Stimulated activated CD4-positive, alpha-beta T cell treated with anti-CD3 and anti-CD28 coated beads, Interleukin-15, amount 100 ng/mL, for 48 hours (primary cell): ENCODE data around the gene ING1.
A peak's percentile ranks its signal among the peaks of the same experiment; 100 is the strongest.
"Not testable (repeated sequence)": the region's sequence is repeated elsewhere in the genome, so short reads cannot be mapped to it uniquely, and the experiment has no call there.

Source experiments
- DNase-seq, 2 donors: peaks; one replicate each; pipeline ENCODE4 v3.0.0-alpha.2; 2020; ENCODE audit warnings: low read depth in 2 of 2

The ING1 gene

DNA sequence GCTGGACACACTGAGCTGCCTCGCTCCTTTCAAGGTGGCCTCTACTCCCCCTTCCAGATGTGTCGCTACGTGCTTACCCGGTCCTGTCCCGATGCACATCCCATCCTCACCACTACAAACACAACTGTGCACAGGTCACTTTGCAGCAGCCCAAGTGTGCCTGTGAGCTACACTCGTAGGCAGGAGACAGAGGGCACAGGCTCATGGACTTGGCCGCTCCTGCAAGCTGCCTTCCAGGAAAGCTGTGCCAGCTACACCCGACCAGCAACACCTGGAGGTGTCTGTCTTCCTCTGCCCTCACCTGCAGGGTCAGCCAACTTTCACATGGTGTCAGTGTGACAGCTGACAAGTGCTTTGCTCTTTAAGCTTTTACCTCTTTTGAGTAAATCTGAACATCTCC lies 23.0 kb upstream of the ING1 start:
- DNase-seq: no peak

DNA sequence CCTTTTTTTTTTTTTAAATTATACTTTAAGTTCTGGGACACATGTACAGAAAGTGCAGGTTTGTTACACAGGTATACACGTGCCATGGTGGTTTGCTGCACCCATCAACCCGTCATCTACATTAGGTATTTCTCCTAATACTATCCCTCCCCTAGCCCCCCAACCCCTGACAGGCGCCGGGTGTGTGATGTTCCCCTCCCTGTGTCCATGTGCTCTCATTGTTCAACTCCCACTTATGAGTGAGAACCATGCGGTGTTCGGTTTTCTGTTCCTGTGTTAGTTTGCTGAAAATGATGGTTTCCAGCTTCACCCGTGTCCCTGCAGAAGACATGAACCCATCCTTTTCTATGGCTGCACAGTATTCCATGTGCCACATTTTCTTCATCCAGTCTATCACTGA lies 17.7 kb upstream of the ING1 start:
- not testable (repeated sequence) for DNase-seq

DNA sequence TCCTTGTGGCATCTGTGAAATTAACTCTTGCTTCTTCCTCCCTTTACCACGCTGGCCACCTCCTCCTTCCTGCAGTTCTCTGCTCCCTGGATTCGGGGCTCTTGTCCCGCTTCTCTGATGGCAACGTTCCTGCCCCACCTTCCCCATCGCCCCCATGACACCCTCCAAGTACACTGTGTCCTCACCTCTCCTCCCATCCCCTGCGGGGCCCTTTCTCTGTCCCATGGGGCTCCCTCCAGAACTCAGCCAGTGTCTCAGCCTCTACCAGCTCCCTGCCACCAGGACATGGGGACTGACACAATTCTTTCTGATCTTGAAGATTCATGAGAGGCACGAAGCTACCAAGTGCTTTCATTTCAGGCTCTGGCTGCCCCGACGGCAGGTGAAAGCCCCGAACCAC lies 16.7 kb upstream of the ING1 start:
- DNase-seq: no peak

DNA sequence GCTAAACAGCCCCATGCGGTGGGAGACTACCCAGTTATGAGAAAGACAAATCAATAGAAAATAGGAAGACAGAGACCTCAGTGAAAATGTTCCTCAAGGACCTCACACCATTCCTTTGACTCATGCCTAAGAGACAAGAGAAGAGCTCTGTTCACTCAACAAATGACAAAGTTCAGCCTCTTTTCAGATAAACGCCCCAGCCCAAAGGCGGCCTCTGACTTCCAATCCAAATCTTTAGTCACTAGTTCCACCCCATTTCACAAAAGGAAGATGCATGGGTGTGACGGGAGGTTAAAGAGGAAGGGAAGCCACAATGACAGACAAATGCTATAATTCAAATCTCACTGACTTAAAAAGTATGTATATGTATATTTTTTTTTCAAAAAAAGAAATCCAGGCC lies 15.7 kb upstream of the ING1 start:
- DNase-seq: no peak

DNA sequence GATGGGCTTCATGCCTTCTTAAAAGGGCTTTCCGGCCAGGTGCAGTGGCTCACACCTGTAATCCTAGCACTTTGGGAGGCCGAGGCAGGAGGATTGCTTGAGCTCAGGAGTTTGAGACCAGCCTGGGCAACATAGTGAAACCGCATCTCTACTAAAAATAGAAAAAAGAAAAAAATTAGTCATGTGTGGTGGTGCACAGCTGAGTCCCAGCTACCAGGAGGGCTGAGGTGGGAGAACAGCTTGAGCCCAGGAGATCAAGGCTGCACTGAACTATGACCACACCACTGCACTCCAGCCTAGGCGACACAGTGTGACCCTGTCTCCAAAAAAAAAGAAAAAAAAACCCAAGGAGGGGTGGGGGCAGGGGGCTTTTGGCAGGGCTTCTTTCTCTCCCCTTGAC lies 14.8 kb upstream of the ING1 start:
- DNase-seq: no peak

DNA sequence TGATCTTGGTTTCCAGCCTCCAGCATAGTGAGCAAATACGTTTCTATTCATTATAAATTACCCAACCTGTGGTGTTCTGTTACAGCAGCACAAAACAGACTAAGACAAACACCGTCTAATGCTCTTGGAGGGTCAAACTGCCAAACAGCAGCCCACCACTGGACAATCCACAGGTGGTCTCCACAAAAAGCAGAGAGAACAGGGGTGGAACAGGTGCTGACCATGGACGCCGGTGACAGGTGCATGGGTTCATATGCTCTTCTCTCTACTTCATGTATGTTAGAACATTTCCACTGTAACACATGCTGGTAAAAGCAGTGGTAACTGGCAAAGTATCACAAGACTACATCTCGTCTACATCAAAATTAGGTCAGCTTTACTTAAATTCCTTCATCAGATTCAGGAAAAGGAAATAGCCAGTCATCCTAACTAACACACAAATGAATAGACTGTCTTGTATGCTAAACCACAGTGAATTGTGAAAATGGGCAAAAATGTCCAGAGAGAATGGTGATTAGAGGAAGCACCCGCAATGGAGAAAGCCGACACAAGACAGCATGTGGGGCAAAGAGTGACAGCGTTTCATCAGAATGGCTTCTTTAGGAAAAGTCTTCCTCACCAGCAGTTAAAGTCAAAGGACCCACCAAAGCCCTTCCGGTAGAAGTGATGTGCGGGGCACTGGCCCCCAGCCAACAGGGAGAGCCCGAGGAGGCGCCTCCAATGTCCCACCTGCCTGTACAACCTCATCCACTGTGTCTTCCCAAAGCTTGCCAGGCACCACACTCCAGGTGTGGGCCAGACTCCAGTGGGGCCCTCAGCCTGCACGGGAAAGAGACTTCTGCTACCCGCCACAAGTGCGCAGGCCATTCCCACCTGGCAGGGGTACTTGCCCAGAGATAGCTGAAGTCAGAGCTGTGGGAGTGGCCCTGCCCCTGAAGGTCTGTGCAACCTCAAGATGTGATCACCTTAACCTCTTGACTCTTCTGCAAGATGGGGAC lies 14.1 kb upstream of the ING1 start:
- DNase-seq: no peak

DNA sequence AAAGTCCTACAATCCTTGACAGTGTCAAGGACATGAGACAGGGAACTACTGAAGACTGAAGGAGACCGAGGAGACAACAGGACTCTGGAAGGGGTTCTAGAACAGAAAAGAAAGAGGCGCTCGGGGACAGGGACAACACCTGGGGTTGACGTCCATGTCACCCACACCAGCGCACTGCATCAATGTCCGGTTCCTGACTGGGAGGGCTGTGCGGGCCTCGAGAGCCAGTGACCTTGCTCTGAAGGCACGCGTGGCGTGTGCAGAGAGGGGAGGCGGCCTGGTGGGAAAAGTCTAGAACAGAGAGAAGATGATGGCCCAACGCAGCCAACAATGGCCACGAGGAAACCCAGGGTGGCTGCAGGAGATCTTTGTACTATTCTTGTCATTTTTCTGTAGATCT lies 13.3 kb upstream of the ING1 start:
- no peak for DNase-seq

DNA sequence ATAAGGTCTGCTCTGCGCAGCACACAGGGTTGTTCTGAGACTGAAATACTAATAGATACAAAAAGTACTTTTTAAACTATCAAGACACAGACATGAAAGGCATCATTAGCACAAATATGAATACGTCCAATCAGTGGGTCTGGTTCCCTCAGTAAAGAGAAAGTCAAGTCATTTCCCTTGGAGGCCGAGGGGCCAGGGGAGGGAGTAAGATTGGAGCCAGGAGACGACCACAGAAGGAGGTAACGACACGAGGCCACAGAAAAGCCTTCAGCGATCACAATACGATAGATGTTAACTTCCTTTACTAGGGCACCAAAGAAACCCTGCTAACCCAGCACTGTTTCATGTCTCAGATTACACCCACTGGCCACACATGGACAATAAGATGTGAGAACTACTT lies 12.9 kb upstream of the ING1 start:
- no peak for DNase-seq

DNA sequence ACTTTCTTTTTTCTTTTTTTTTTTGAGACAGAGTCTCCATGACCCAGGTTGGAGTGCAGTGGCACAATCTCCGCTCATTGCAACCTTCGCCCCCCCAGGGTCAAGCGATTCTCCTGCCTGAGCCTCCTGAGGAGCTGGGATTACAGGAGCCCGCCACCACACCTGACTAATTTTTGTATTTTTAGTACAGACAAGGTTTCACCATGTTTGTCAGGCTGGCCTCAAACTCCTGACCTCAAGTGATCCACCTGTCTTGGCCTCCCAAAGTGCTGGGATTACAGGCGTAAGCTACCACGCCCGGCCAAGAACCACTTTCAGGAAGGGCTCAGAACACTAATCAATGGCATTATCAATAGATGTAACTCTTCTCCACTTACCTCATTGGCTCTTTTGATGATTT lies 12.4 kb upstream of the ING1 start:
- DNase-seq: not testable (repeated sequence)

DNA sequence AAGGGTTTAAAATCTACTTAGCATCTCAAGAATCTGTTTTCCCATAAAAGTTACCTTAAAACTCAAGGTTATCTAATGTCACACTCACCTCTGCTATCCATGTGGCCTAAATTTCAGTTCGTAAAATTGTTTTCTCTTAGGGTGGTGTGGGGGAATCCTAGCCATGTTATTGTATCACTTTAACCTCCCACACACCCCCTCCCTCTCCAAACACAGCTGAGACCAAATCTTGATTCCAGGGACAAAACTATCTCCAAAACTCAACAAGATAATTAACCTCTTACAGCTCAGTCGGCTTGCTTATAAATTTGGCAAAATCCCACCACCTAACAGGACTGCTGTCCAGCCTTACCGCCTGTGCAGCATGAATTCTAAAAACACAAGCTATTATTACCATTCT lies 11.4 kb upstream of the ING1 start:
- no peak for DNase-seq

DNA sequence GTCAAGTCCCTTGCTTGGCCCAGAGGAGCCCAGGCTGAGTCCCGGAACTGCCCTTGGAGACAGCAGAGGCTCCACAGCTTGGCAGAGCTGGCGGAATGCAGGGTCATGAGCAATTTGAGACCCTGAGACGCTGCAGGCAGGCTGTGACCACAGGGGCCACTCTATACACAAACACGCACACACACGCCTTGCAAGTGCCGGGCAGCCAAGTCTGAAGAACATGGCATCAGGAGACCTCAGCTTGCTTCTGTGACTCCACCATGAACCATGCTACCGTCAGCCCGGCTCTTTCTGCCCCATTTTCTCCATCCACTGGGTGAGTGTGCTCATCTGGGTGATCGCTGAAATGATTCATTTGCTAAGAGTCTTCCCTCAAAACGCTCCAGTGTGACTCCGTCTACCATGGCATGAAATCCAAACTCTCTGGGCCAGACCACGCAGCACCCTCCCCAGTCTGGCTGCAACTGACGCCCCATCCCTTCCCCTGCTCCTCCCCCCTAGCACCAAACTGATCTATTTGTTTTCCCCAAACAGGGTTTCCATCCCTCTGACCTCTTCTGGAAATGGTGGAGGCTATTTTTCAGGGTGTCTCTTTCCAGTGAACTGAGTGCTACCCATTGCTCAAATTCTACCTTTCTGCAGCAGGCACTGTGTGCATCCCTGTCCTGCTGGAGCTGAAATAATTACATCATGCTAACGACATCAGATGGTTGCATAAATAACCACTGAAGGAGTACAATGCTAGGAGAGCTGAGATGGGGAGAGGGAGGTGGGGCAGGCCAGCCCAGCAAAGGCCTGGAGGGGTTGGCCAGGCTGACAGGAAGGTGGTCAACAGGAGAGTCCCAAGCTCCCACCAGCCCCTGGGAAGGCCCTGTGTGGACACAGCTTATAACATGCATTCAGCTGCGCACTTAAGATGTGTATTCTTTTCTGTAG lies 10.6 kb upstream of the ING1 start:
- DNase-seq: no peak

DNA sequence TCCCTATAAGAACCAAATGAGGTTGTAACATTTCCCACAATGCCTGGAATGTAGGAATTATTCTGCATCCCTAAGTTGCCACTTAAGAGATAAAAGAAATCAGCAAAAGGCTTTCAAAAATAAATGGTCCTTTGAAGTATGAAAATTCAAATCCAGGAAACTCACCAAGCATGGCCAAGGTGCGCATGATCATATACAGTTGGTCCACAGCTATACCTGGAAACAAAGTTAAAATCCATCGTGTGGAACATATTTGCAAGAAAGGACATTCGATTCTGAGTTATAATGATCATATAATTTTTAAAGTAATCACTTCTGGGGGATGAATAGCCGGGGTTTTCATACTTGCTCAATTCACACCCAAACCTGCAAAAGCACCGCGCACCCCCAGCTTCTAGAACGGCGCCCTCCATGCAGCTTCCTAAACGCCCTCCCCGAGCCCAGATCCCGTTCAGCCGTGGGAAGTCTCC lies 8.1 kb upstream of the ING1 start:
- DNase-seq: no peak

DNA sequence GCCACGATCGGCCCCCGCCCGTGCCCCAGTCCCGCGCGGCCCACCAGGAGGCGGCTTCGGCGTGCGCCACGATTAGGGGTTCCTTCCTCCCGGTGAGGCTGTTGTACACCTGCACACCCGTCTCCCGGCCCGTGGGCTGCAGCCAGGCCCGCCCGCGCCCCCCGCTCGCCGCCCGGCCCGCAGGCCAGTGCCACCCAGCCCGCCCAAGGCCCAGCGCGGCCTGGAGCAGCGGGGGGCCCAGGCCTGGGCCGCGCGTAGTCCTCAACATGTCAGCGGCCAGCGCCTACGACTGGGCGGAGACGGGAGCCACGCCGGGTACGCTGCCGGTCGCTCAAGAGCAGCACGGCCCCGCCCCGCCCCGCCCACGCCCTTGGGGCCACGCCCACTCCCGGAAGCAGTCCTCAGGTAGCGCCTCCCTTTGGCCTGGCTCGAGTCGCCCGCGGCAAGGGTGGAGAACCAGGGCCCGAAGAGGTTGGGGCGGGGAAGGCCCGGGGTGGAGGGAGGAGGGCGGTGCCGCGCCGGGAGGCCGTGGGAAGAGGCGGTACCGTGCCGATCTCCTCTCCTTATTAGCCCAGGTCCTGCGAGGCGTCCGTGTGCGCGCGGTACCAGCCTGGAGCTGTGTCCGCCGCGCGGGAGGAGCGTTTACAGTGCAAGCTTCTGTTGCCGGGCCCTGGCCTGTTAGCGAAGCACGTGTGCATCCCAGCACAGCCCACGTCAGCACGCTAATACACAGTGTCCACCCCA lies 7.5 kb upstream of the ING1 start, which contains the start of gene CARS2:
Gene CARS2 (minus strand): TSS at position 291 of the 744 bp plus-strand sequence. CDS start 23 bp downstream, at position 268.
- DNase-seq: peak; percentile 91 to 92

DNA sequence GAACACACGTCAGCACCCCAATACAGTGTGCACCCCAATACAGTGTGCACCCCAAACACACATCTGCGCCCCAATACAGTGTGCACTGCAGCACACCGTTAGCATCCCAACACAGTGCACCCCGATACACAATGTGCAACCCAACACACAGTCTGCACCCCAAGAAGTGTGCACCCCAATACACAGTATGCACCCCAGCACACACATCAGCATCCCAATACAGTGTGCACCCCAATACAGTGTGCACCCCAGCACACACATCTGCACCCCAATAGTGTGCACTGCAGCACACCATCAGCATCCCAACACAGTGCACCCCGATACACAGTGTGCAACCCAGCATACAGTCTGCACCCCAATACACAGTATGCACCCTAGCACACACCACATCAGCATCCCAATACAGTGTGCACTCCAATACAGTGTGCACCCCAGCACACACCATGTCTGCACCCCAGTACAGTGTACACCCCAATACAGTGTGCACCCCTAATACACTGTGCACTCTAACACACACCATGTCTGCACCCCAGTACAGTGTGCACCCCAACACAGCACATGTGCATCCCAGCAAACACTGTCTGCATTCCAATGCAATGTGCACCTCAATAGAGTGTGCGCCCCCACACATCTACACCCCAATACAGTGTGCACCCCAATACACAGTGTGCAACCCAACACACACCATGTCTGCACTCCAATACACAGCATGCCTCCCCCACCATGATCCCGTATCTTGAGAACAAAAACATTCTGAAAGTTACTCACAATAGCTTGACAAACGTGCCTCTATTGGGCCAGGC lies 6.7 kb upstream of the ING1 start:
- DNase-seq: no peak

DNA sequence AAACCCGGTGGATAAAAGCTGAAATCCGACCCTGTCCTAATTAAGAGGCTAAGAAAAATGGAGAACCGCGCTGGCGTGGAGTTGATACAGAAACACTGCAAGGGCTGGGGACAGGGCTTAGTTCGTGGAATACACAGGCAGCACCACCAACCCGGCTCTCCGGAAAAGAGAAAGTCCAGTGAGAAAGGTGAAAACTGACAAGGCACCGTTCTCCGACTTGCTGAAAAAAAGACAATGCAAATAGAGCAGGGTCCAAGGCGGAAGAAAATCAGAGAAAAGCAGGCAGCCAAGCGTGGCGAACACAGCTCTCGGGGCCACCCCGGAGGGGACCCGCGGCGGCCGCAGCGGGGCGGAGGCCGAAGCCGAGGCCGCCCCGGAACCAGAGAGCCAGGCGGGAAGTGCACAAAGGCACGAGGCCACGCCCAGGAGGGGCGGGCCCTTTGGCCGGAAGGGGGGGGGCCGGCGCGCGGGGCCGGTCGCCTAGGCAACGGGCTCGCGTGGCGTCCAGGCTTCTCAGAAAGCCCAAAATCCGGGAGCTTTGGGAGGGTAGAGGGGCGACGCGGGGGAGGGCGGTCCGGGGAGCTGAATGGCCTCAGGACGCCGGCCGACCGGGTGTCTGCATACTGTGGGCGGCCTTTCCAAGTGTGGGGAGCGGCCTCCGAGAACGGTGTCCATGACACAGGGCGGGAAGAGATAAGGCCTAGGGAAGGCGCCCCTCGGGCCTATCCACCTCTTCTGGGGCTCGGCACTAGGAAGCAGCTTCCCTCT lies 1.2 kb upstream of the ING1 start:
- peak; percentile 73 to 83 for DNase-seq

DNA sequence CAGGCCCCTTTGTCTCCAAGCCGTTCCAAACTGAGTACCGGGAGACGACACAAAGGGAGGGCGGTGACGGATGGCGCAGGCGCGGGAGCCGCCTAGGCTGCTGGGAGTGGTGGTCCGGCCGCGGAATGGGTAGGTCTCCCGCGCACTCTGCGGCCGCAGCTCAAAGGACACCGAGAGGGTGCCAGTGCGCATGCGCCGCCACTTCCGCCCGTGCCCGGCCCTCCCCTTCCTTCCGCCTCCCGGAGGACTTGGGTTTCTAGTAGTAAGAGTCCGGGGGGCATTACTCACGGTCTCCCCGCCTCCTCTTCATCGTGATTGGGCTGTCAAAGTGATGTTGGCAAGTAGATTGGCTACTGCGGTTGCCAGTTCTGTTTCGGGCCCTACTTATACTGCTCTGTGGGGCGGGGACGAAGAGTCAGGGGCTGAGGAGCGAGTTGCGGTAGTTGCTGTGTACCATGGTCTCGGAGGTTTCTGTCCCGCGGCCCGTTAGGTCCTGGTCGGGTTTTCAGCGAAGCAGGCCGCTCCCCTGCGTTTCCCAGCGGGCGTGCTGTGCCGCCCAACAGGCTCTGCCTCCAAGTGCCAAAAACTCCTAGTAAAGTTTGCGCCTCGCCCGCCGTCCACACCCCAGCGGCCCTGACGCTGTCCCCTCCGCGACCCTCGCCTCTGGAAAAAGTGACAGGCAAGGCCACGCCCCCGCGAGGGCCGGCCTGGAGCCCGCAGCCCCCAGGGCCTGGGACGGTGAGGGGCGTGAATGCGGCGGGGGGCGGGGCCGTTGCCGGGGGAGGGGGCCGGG lies 455 bp upstream of the ING1 start:
- DNase-seq: peak; percentile 98 to 99

DNA sequence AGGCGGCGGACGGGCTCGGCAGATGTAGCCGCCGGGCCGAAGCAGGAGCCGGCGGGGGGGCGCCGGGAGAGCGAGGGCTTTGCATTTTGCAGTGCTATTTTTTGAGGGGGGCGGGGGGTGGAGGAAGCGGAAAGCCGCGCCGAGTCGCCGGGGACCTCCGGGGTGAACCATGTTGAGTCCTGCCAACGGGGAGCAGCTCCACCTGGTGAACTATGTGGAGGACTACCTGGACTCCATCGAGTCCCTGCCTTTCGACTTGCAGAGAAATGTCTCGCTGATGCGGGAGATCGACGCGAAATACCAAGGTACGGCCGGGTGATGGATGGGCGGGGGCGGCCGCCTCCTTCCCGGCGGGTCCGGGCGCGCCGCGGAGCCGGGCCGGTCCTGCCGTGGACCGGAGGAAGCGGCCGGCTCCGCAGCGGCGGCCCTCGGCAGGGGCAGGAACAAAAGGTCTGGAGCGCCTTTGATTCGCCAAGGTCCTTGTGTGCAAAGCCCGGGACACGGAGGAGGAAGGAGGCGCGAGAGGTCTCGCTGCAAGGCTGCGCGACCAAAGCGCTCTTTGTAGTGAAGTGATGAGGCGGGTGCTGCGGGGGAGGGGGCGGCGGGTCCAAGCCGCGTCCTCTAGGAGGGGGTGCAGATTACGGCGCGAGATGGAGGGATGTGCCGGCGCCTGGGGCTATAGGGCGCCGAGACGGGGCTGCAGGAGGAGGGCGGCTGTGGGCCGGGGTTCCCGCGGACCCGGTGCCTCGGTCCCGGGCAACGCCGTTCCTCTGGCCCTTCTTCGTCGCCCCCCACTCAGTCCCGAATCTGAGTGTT lies 689 bp downstream of the ING1 start:
- peak; percentile 50 to 54 for DNase-seq

DNA sequence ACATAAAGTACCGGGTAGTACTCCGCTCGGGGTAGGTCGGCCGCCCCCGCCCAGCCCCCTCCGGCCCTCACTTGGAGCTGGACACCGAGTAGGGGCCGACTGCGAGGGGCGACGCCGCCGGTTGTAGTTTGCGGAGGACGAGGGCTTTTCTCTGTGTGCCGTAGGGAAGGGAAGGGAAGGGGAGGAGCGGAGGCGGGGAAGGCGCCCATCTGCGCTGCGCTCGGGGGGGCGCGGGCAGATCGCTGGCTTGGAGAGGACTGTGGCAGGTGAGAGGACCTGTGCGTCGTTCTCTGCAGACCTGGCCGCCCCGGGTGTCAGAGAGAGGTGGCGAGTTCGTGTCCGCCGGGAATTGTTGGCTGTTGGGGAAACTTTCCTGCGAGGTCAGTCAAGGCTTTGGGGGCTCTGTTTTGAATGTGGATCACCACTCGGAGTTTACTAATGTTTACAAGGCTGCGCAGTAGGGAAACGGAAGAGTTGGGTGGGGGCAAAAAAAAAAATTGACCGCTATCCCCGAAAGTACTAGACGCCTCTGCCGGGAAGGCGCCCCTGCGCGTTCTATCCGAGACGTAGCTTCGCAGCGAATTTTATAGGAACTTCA lies 1.4 kb downstream of the ING1 start:
- DNase-seq: peak in 1 of 2 donors; percentile 16
